Cardiac muscle cell (in vitro differentiated cells and primary cell): ENCODE data around the gene PGS1. TPM values are rescaled to one million over a fixed set of nuclear protein-coding genes. Genes with fewer than 3 reads are reported as not detected.

Experiments used
- DNase-seq, 2 donors: peaks; one replicate each; pipeline versions ENCODE4 v3.0.0 to v3.0.0-alpha.2; 2010 to 2017; ENCODE audit warnings: low read depth in 1 of 2, low spot score in 1 of 2
- H3K27ac ChIP-seq: fragments of 200-600 bp; sonication (generic); 2 replicates; pipeline ENCODE4 v1.5.1; 2016
- H3K27me3 ChIP-seq: fragments of 200-600 bp; sonication (generic); 2 replicates; pipeline ENCODE4 v1.6.0; 2016; ENCODE audit warnings: control low read depth
- H3K36me3 ChIP-seq: fragments of 200-600 bp; sonication (generic); 2 replicates; pipeline ENCODE4 v1.5.1; 2016; ENCODE audit warnings: control low read depth
- H3K4me1 ChIP-seq: fragments of 200-600 bp; sonication (generic); 2 replicates; pipeline ENCODE4 v1.8.1; 2017; ENCODE audit warnings: low read depth, mild to moderate bottlenecking, mixed run types
- H3K4me3 ChIP-seq: fragments of 200-600 bp; sonication (generic); 2 replicates; pipeline ENCODE4 v1.5.1; 2016; ENCODE audit warnings: mild to moderate bottlenecking
- H3K9me3 ChIP-seq: fragments of 200-600 bp; sonication (generic); 2 replicates; pipeline ENCODE4 v1.5.1; 2017; ENCODE audit warnings: low read depth, mild to moderate bottlenecking, control low read depth
- CTCF ChIP-seq: IDR thresholded peaks from 2 replicates; pipeline ENCODE4 v1.5.1; 2012; ENCODE audit warnings: low read depth, mild to moderate bottlenecking, low read length
- polyA plus RNA-seq: library from polyadenylated mRNA; unstranded; fragments of >200 nt; fragmentation: Nextera tagmentation; extraction: Ambion mirVana; gene quantifications from 2 replicates; pipeline ENCODE4 v1.2.1, GENCODE V29; 2016
- total RNA-seq: library from RNA; depleted of rRNA; stranded (reverse); fragments of >200 nt; gene quantifications from 2 replicates; pipeline ENCODE4 v1.2.3, GENCODE V29; 2016

The PGS1 gene
- total and polyA plus RNA-seq, 2 experiments from 2014 or later, result 46.7 to 64.7 TPM

- Histone ChIP-seq H3K4me1 (peaks cover 11% of the 10 kb centered on the region), H3K36me3 (no peaks in the 10 kb centered on the region), H3K27ac (no peak overlapping the region), H3K9me3 (no peaks in the 10 kb centered on the region), H3K27me3 (no peaks in the 10 kb centered on the region), H3K4me3 (peak overlapping the region; percentile 6)
- DNase-seq, result peak; percentile 78 to 89
- no peak for TF ChIP-seq CTCF
Observed at GRCh38 chr17:78341559-78342448, 36.6 kb upstream of the PGS1 start.

- no peak overlapping the region for H3K4me3 ChIP-seq
- H3K36me3 ChIP-seq, result no peaks in the 10 kb centered on the region
- no peaks in the 10 kb centered on the region for H3K27me3 ChIP-seq
- TF ChIP-seq CTCF, result no peak
- peak in 1 of 2 donors; percentile 92 for DNase-seq
- no peak overlapping the region for H3K27ac ChIP-seq
- peaks cover 11% of the 10 kb centered on the region for H3K4me1 ChIP-seq
- H3K9me3 ChIP-seq, result no peaks in the 10 kb centered on the region
Observed at GRCh38 chr17:78342449-78343186, 35.8 kb upstream of the PGS1 start.

- Histone ChIP-seq H3K4me1 (peaks cover 11% of the 10 kb centered on the region), H3K36me3 (no peaks in the 10 kb centered on the region), H3K27me3 (no peaks in the 10 kb centered on the region), H3K4me3 (no peak overlapping the region), H3K27ac (no peak overlapping the region), H3K9me3 (no peaks in the 10 kb centered on the region)
- peak in 1 of 2 donors; percentile 93 for DNase-seq
- no peak for TF ChIP-seq CTCF
Observed at GRCh38 chr17:78343187-78343542, 35.3 kb upstream of the PGS1 start.

GRCh38 chr17:78343543-78344201 is 34.8 kb upstream of the PGS1 start:
- H3K36me3 ChIP-seq, result no peaks in the 10 kb centered on the region
- no peaks in the 10 kb centered on the region for H3K9me3 ChIP-seq
- TF ChIP-seq CTCF, result no peak
- no peak overlapping the region for H3K27ac ChIP-seq
- H3K27me3 ChIP-seq, result no peaks in the 10 kb centered on the region
- H3K4me3 ChIP-seq, result no peak overlapping the region
- H3K4me1 ChIP-seq, result peaks cover 11% of the 10 kb centered on the region
- DNase-seq, result no peak

GRCh38 chr17:78344666-78345065 is 33.8 kb upstream of the PGS1 start:
- no peaks in the 10 kb centered on the region for H3K36me3 ChIP-seq
- DNase-seq, result no peak
- TF ChIP-seq CTCF, result no peak
- H3K4me3 ChIP-seq, result no peak overlapping the region
- H3K27ac ChIP-seq, result no peak overlapping the region
- peaks cover 11% of the 10 kb centered on the region for H3K4me1 ChIP-seq
- H3K27me3 ChIP-seq, result no peaks in the 10 kb centered on the region
- H3K9me3 ChIP-seq, result no peaks in the 10 kb centered on the region
